Activated CD8-positive, alpha-beta memory T cell treated with anti-CD3 and anti-CD28 coated beads for 48 hours (primary cell): ENCODE results near the gene GABRP.

Source experiments
- DNase-seq, 3 experiments: peaks; one replicate each; pipeline ENCODE4 v3.0.0-alpha.2; 2020; ENCODE audit warnings: low read depth in 2 of 3, low spot score in 2 of 3

GABRP gene

DNA sequence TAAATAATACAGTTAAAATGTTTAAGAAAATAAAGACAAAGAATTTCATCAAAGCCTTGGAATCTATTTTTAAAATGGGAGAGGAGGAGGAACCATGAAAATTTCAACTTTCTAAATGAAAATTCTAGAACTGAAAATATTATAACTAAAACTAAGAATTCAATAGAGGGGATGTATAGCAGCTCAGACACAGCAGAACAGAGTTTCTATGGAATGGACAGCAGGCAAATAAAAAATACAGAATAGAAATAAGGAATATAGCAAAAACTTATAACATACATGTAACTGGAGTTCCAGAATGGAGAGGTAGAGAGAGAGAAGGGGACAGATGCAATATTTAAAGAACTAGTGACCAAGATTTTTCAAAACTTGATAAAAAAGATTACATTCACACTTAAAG lies 76.9 kb downstream of the GABRP start:
- no peak for DNase-seq

DNA sequence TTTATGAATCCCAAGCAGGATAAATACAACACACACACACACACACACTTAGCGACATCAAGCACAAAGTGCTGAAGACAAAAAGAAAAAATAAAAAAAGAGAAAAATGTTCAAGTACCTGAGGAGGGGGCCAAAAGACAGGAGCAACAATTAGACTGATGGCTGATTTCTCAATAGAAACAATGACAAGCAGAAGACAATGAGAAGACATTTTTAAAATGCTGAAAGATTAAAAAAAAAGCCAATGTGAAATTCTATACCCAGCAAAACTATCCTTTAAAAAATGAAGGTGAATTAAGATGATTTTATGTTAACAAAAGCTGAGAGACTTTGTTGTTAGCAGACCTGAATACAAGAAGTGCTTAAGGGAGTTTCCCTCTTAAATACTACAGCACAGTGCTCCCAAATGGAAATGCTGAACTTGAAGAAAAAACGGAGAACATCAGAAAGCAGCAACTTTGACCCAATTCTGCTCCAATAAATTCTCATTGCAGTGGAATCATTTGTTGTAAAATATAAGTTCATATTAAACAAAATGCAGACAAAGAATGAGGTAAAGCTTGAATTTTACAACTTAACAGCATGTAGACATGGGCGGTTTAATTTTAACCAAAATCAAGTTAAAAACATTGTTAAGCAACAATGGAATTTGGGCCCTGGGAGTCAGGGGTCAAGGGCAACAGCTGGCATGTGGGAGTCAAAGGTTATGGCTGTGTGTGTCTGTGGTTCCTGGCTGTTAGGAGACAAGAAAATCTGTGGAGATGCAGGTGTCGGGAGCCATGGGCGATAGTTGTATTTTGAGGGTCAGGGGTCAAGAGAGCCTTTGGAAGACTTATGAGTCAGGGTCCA lies 77.5 kb downstream of the GABRP start:
- DNase-seq, result no peak

DNA sequence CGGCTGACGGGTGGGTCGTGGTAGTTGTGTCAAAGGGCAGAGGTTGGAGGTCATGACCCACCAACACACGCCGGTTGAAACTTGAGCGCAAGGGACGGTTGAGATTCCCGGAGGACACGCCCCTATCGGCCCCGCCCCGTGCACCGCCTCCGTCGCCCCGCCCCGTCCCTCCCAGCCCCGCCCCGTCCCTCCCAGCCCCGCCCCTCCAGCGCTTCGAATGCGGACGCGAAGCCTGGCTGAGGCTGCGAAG lies 78.1 kb downstream of the GABRP start:
- no peak for DNase-seq

DNA sequence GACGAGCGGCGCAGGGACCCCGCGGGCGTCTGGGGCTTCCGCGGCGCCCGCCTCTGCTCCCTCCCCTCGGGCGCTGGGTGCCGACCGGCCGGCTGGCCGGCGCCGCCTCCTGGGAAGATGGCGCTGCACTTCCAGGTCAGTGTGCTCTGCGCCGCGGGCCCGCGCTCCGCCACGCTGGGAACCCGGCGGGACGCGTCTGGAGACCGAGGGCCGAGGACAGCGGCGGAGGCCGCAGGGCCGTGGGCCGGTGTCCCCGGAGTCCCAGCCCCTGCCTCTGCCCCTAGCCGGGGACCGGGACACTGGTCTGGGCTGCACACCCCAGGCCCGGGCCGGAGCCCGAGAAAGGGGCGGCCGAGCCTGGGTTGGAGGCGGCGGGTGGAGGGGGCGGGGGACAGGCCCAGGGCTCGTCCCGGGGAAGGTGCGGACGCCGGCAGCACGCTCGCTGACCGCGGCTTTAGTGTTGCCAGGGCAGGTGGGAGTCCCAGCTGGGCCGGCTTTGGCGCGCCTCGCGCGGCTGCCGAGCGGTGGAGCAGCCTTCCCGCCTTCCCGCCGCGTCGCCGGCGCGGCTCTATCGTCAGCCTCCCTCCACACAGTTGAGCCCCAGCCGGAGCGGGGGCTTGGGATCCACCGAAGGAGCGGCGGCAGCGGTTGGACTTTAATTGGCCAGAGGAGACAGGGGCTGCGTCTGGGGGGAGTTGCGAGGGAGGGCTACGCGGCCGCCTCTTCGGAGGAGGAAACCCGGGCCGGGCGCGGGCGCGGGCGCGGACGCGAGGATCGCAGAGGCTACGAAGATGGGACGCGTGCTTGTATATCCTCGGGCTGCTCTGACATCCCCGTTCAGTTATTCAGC lies 78.6 kb downstream of the GABRP start, which contains the start of gene RANBP17:
Gene RANBP17 (plus strand): TSS at position 102 of the 850 bp plus-strand sequence.
- no peak for DNase-seq

DNA sequence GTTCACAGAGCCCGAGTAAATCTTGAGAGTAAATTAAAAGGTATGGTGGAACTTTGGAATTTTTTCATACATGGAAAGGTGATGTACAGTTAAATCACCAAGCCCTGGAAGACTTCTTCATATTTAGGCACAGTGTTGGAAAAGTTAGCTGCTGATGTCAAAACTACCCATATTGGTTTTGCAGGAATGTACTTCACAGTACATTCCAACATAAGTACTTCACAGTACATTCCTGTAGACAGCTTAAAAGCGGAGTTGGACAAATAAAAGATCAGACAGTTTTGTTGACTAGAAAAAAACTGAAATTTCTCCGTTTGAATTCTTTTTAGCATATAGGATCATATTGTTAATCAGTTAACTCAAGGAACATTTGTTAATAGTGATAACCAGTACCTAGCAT lies 80.1 kb downstream of the GABRP start:
- DNase-seq, result no peak
